HG03103 (cell line): ENCODE results near the gene PRIM1.
A peak's percentile ranks its signal among the peaks of the same experiment; 100 is the strongest.
"Not testable (repeated sequence)": the region's sequence is repeated elsewhere in the genome, so short reads cannot be mapped to it uniquely, and the experiment has no call there.

Experiments
- ATAC-seq: cut with Tn5 transposase; IDR thresholded peaks from one replicate; pipeline ENCODE4 v1.9.1; 2021; ENCODE audit warnings: low read depth; ENCODE audit not compliant: unreplicated experiment

Gene PRIM1

GRCh38 chr12:56721216-56721615 lies 30.9 kb downstream of the PRIM1 start:
- ATAC-seq, result no peak

DNA sequence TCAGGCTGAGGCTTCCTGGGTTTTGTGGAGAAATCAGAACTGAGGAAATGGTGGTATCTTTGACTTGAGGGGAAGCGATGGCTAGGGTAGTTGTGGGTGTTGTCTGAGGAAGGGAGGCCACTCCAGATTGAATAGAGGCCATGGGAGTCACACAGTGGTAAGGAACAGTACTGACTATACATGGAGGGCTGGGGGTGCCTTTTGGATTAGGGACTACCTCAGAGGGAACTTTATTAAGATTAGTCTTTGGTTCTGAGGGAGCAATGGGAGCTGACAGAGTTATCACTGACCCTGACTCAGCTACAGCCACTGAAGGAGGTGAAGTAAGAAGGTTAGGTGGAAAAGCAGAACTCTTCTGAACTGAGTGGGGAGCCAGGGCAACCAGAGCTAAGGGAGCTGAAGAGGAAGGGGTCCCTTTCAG lies 31.4 kb downstream of the PRIM1 start:
- no peak for ATAC-seq

- ATAC-seq, result no peak
These were observed 33.1 kb downstream of the PRIM1 start for GRCh38 chr12:56719056-56719455.

- no peak for ATAC-seq
These were observed 33.5 kb downstream of the PRIM1 start for GRCh38 chr12:56718636-56719035.

DNA sequence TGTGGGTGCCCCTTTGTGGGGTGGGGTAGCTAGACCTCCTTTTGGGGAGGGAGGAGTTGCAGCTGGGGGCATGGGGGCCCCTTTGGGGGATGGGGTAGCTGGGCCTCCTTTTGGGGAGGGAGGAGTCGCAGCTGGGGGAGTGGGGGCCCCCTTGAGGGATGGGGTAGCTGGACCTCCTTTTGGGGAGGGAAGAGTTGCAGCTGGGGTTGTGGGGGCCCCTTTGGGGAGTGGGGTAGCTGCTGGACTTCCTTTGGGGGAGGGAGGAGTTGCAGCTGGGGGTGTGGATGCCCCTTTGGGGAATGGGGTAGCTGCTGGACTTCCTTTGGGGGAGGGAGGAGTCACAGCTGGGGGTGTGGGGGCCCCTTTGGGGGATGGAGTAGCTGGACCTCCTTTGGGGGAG lies 34.0 kb downstream of the PRIM1 start:
- ATAC-seq, result no peak

- no peak for ATAC-seq
These were observed 34.9 kb downstream of the PRIM1 start for GRCh38 chr12:56716933-56717880.

DNA sequence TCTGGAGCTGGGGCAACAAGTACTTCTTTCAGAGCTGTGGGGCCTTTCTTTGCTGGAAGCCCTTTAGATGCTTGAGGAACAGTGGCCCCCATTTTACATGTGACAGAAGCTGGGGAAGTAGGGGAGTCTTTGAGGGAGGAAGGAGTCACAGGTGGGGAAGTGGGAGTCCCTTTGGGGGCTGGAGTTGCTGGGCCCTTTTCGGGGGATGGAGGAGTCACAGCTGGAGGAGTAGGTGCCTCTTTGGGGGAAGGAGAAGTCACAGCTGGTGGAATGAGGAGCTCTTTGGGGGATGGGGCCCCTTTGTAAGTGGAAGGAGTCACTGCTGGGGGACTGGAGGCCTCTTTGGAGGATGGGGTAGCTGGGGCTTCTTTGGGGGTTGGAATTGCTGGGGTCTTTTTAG lies 35.7 kb downstream of the PRIM1 start:
- no peak for ATAC-seq

DNA sequence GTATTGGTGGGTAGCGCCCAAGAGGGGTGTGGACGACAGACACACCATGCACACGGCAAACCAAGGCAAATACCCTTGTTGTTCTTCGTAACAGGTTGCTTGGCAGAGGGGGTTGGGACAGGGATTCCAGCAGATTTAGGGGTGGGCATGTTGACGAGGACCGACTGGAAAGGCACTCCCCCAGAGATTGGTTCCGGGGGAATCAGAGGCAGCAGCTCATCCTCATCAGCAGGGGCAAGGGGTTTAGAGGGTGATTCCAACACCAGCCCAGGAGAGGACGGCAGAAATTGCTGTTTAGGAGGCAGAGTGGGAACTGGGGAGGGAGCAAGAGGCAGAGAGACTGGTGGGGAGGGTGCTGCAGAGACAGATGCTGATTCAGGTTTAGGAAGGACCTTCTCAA lies 36.3 kb downstream of the PRIM1 start:
- no peak for ATAC-seq

- no peak for ATAC-seq
These were observed 37.6 kb downstream of the PRIM1 start for GRCh38 chr12:56714431-56714929.

DNA sequence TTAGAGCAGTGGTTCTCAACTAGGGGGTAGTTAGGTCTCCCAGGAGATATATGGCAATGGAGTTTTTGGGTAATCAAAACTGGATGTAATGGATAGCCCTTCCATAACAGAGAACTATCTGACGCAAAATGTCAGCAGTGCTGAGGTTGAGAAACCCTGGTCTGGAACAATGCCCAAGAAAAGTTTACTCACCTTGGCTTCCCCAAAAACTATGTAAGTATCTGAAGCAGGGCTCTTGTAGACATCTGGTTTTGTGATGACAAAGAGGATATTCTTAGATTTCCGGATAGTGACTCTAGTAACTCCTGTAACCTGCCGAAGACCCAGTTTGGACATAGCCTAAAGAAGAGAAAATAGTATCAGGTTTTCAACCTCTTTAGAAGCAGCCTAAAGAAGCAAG lies 38.8 kb downstream of the PRIM1 start:
- no peak for ATAC-seq

GRCh38 chr12:56709759-56710376 lies 42.3 kb downstream of the PRIM1 start:
- no peak for ATAC-seq

- not testable (repeated sequence) for ATAC-seq
These were observed 47.6 kb downstream of the PRIM1 start for GRCh38 chr12:56704522-56704921.

GRCh38 chr12:56699020-56699661 lies 53.0 kb downstream of the PRIM1 start:
- ATAC-seq, result no peak

- ATAC-seq, result no peak
These were observed 56.6 kb downstream of the PRIM1 start for GRCh38 chr12:56695327-56696101.

GRCh38 chr12:56694161-56694560 lies 58.0 kb downstream of the PRIM1 start:
- no peak for ATAC-seq

DNA sequence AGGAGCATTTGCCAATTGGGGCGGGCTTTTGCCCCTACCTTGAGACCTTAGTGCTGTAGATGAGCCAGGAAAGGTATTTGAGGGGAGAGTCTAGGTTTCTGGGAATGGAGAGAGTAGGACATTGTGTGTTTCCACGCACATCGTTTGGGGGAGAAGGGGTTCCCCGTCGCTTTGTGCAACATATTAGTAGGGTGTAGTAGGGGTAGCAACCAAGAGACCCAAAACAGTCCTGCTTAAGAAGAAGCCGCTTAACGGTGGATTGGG lies 63.3 kb downstream of the PRIM1 start:
- ATAC-seq, result no peak

DNA sequence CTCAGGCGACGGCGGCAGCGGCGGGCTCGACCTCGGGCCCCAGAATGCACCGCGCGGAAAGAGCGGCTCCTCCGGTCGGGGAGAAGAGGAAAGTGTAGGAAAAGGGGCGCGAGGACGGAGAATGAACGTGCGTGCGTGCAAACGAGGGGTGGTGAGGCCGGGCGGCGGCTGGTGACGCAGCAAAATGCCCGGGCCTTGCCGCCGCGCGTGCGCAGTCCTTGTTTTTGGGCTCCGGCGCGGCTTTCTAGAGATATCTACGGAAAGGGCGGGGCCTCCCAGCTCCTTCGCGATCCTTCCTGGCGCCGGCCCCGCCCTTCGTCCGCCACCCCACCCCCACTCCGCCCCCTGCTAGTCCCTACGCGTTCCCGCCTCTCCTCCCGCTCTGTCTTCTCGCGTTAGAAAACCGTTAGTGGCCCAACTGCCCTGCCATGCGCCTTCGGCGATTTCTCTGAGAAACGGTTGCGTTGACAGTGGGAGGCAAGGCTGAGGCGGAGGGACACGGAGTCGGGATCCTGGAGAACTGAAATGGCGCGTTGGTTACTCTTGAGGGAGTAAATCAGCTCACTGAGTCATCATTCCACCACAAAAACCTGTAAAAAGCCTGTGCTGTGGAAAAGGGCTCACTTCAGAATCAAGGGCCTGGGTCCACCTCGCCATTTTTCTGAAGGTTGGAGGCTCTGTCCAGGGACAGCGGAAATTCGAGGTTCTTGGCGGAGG lies 63.8 kb downstream of the PRIM1 start, which contains the start of gene PTGES3:
Gene PTGES3, minus strand, starts transcription at position 156 of the 717 bp plus-strand sequence. CDS start 285 bp downstream, outside the sequence.
- peak; percentile 51 for ATAC-seq

GRCh38 chr12:56687223-56688128 lies 64.6 kb downstream of the PRIM1 start:
- ATAC-seq, result no peak
